CD4-positive, alpha-beta memory T cell (primary cell): ENCODE measurements around the gene C1orf210. TPM values are rescaled to one million over a fixed set of nuclear protein-coding genes. Genes with fewer than 3 reads are reported as not detected.

ENCODE experiments used
- CTCF ChIA-PET: fragments of 350-600 bp; sonication (Branson Sonifier 250); formaldehyde crosslinking; loops from one replicate; lab custom pipeline; 2021; ENCODE audit warnings: inconsistent platforms; ENCODE audit not compliant: partially characterized antibody; lab: Charles Lee
- POLR2A ChIA-PET: fragments of 350-600 bp; sonication (Branson Sonifier 250); formaldehyde crosslinking; loops from one replicate; lab custom pipeline; 2021; ENCODE audit not compliant: partially characterized antibody; lab: Charles Lee
- DNase-seq, 5 donors: peaks; one replicate each; pipeline versions ENCODE4 v3.0.0 to v3.0.0-alpha.2; 2020 to 2022; ENCODE audit warnings: mixed read lengths in 1 of 5
- H3K27ac ChIP-seq: one replicate; pipeline ENCODE4 v1.7.0; 2013; ENCODE audit warnings: low read depth, low read length
- H3K27me3 ChIP-seq: 2 replicates; pipeline ENCODE4 v1.7.0; 2013; ENCODE audit warnings: mild to moderate bottlenecking, low read length, moderate library complexity; ENCODE audit not compliant: insufficient read depth
- H3K36me3 ChIP-seq: 2 replicates; pipeline ENCODE4 v1.7.0; 2013; ENCODE audit warnings: mild to moderate bottlenecking, low read length, moderate library complexity; ENCODE audit not compliant: insufficient read depth
- H3K4me1 ChIP-seq: 2 replicates; pipeline ENCODE4 v1.7.0; 2013; ENCODE audit warnings: mild to moderate bottlenecking, low read length, moderate library complexity; ENCODE audit not compliant: insufficient read depth
- H3K4me3 ChIP-seq, 2 donors: one replicate each; pipeline ENCODE4 v1.7.0; 2013; ENCODE audit warnings: low read length in 2 of 2, mild to moderate bottlenecking in 1 of 2
- H3K9me3 ChIP-seq, 2 donors: one replicate each; pipeline ENCODE4 v1.7.0; 2013; ENCODE audit warnings: low read length in 2 of 2, control low read depth in 1 of 2; ENCODE audit not compliant: control insufficient read depth in 1 of 2
- H3K27ac Mint-ChIP-seq, 7 donors: one replicate each; pipeline ENCODE4 v1.8.0; 2020 to 2021; ENCODE audit warnings: mixed read lengths in 7 of 7, mild to moderate bottlenecking in 6 of 7, inconsistent platforms in 3 of 7, moderate library complexity in 3 of 7
- H3K27me3 Mint-ChIP-seq, 2 donors: one replicate each; pipeline ENCODE4 v1.8.0; 2020 to 2021; ENCODE audit warnings: mixed read lengths in 2 of 2
- H3K36me3 Mint-ChIP-seq, 2 donors: one replicate each; pipeline ENCODE4 v1.8.0; 2020 to 2021; ENCODE audit warnings: mixed read lengths in 2 of 2, inconsistent platforms in 1 of 2, mild to moderate bottlenecking in 1 of 2
- H3K4me1 Mint-ChIP-seq, 4 donors: one replicate each; pipeline ENCODE4 v1.8.0; 2020 to 2021; ENCODE audit warnings: mixed read lengths in 4 of 4, mild to moderate bottlenecking in 1 of 4
- H3K4me3 Mint-ChIP-seq, 8 donors: one replicate each; pipeline ENCODE4 v1.8.0; 2020 to 2021; ENCODE audit warnings: mixed read lengths in 8 of 8, mild to moderate bottlenecking in 7 of 8, moderate library complexity in 6 of 8, inconsistent platforms in 3 of 8
- H3K9me3 Mint-ChIP-seq, 8 donors: one replicate each; pipeline ENCODE4 v1.8.0; 2020 to 2021; ENCODE audit warnings: mixed read lengths in 8 of 8, mild to moderate bottlenecking in 5 of 8, inconsistent platforms in 3 of 8, moderate library complexity in 1 of 8
- intact Hi-C: fragments of 100-400 bp; cut with micrococcal nuclease; formaldehyde crosslinking; loops from one replicate; pipeline ENCODE4 v1.15.1; 2023
- polyA plus RNA-seq, 2 donors: library from polyadenylated mRNA; unstranded; fragments of 300-500 nt; fragmentation: Illumina TruSeq; gene quantifications; one replicate each; pipeline ENCODE4 v1.2.3, GENCODE V29; 2021
- total RNA-seq, 2 experiments: library from RNA; stranded (reverse); gene quantifications; one replicate each; pipeline ENCODE4 v1.2.3, GENCODE V29; 2021

C1orf210 gene
- total and polyA plus RNA-seq, 4 experiments from 2014 or later = not detected

GRCh38 chr1:43265431-43265830, 19.9 kb downstream of the C1orf210 start:
- Mint-ChIP-seq H3K27me3 (peaks cover 7 to 11% of the 10 kb centered on the region in 2 donors), H3K9me3 (peaks cover 0 to 10% (median 5%) of the 10 kb centered on the region in 8 donors), H3K4me3 (no peak overlapping the region), H3K4me1 (peaks cover 0 to 5% (median 1%) of the 10 kb centered on the region in 4 donors), H3K27ac (no peak overlapping the region), H3K36me3 (peaks cover 0 to 7% of the 10 kb centered on the region in 2 donors)
- ChIA-PET POLR2A (no interaction called here), CTCF (no interaction called here)
- Histone ChIP-seq H3K9me3 (no peaks in the 10 kb centered on the region), H3K36me3 (no peaks in the 10 kb centered on the region), H3K4me1 (peaks cover 4% of the 10 kb centered on the region), H3K27me3 (no peaks in the 10 kb centered on the region), H3K4me3 (no peak overlapping the region), H3K27ac (no peak overlapping the region)
- DNase-seq = no peak
- intact Hi-C loops = no loop called here

DNA sequence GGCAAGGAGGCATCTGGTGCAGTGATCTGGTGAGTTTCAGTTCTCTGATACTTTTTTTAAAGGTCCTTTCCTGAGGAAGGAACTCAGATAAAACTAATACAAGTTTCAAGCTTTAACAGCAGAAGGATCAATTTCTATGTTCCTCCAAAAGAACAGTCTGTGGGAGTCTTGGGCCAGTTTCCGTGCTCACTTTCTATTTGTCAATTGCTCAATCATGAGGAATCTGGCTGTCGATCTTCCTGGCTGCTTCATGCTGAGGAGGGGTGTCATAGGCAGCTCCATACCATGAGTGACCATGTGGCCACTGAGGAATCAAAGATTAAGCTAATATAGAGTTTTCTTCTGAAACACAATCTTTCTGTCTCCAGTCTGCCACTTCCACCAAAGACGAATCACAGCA, 27.0 kb downstream of the C1orf210 start:
- Histone ChIP-seq H3K4me3 (no peak overlapping the region), H3K27ac (no peak overlapping the region), H3K27me3 (no peaks in the 10 kb centered on the region), H3K4me1 (no peaks in the 10 kb centered on the region), H3K9me3 (no peaks in the 10 kb centered on the region), H3K36me3 (no peaks in the 10 kb centered on the region)
- DNase-seq = no peak
- no peaks in the 10 kb centered on the region for H3K36me3 Mint-ChIP-seq
- ChIA-PET CTCF (interaction anchor here (1.2 kb wide), 1 partner anchor 11 kb away, joined by 4 read pairs; no protein-coding TSS in a partner anchor), POLR2A (no interaction called here)
- H3K27me3 Mint-ChIP-seq = peaks cover 2 to 6% of the 10 kb centered on the region in 2 donors
- no peaks in the 10 kb centered on the region for H3K4me1 Mint-ChIP-seq
- no peak overlapping the region for H3K4me3 Mint-ChIP-seq
- H3K27ac Mint-ChIP-seq = no peak overlapping the region
- peaks cover 0 to 4% (median 2%) of the 10 kb centered on the region in 8 donors for H3K9me3 Mint-ChIP-seq
- intact Hi-C loops = no loop called here

DNA sequence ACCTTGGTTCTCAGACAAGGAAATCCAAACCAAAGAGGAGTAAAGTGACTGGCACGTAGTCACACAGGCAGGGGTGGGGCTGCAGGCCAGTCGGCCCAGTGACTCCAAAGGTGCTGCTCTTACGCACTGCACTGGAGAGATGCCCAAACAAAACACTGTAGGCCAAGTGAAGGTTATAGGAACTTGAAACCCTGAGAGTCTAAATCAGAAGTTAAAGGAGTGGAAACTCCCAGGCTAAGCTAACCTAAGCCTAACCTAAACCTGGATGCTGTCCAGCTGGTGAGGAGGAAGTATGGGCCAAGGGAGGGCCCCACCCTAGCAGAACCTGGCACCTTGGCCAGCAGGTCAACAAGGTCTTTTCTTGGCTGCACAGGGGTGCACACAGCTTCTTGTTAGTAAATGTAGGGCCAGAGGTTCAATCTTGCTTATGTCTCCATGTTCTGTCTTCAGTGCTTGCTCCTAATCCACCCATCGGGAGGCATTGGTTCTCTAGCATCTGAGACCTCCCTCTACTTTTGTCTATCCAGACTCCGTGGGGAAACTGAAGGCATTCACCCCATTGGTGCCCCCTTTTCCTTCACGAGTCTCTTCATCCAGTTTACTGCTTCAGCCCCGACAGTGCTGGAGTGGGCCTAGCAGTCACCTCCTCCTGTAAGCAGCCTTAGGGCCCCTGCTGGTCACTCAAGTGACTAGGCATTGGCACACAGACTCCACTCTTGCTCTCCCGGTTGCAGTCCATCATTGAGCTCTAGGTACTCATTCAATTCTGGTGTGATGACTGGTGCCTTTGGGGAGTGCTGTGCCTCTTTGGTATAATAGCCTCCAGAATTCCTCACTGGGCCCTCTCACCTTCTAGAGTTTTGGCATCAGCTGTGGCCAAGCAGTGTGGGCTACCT, 28.5 kb downstream of the C1orf210 start:
- Mint-ChIP-seq H3K4me1 (no peaks in the 10 kb centered on the region), H3K36me3 (no peaks in the 10 kb centered on the region), H3K9me3 (peaks cover 0 to 3% (median 0%) of the 10 kb centered on the region in 8 donors), H3K27ac (no peak overlapping the region), H3K4me3 (no peak overlapping the region), H3K27me3 (peaks cover 4 to 6% of the 10 kb centered on the region in 2 donors)
- H3K4me1 ChIP-seq = no peaks in the 10 kb centered on the region
- intact Hi-C loops = no loop called here
- H3K36me3 ChIP-seq = no peaks in the 10 kb centered on the region
- H3K27me3 ChIP-seq = no peaks in the 10 kb centered on the region
- H3K9me3 ChIP-seq = no peaks in the 10 kb centered on the region
- ChIA-PET CTCF (no interaction called here), POLR2A (no interaction called here)
- H3K27ac ChIP-seq = no peak overlapping the region
- DNase-seq = no peak
- no peak overlapping the region for H3K4me3 ChIP-seq

- no peak overlapping the region for H3K27ac ChIP-seq
- Mint-ChIP-seq H3K4me3 (no peak overlapping the region), H3K36me3 (no peaks in the 10 kb centered on the region), H3K27me3 (peaks cover 6 to 10% of the 10 kb centered on the region in 2 donors), H3K4me1 (no peaks in the 10 kb centered on the region), H3K27ac (no peak overlapping the region), H3K9me3 (peaks cover 0 to 3% (median 0%) of the 10 kb centered on the region in 8 donors)
- no peaks in the 10 kb centered on the region for H3K36me3 ChIP-seq
- H3K4me3 ChIP-seq = no peak overlapping the region
- POLR2A ChIA-PET = no interaction called here
- no peaks in the 10 kb centered on the region for H3K4me1 ChIP-seq
- no peaks in the 10 kb centered on the region for H3K27me3 ChIP-seq
- no peak for DNase-seq
- intact Hi-C loops = no loop called here
- H3K9me3 ChIP-seq = no peaks in the 10 kb centered on the region
- CTCF ChIA-PET = interaction anchor here (1.0 kb wide), 1 partner anchor 159 kb away, joined by 3 read pairs; no protein-coding TSS in a partner anchor
Measured at GRCh38 chr1:43255438-43256210, 29.8 kb downstream of the C1orf210 start.

- no peak for DNase-seq
- CTCF ChIA-PET = no interaction called here
Measured at GRCh38 chr1:43253876-43254275, 31.5 kb downstream of the C1orf210 start.

GRCh38 chr1:43253173-43253572, 32.2 kb downstream of the C1orf210 start:
- POLR2A ChIA-PET = no interaction called here
- no peak for DNase-seq

More at GRCh38 chr1:43253876-43254275, 31.5 kb downstream of the C1orf210 start:
- POLR2A ChIA-PET = no interaction called here
- Mint-ChIP-seq H3K4me1 (no peaks in the 10 kb centered on the region), H3K27ac (peak overlapping the region in 1 of 7 donors; percentile 57), H3K4me3 (no peak overlapping the region), H3K27me3 (peaks cover 6 to 10% of the 10 kb centered on the region in 2 donors), H3K9me3 (peaks cover 0 to 3% (median 0%) of the 10 kb centered on the region in 8 donors), H3K36me3 (no peaks in the 10 kb centered on the region)
- intact Hi-C loops = no loop called here
- H3K36me3 ChIP-seq = no peaks in the 10 kb centered on the region
- H3K4me1 ChIP-seq = no peaks in the 10 kb centered on the region
- no peaks in the 10 kb centered on the region for H3K27me3 ChIP-seq
- H3K27ac ChIP-seq = no peak overlapping the region
- no peak overlapping the region for H3K4me3 ChIP-seq
- H3K9me3 ChIP-seq = no peaks in the 10 kb centered on the region

GRCh38 chr1:43252225-43252624, 33.2 kb downstream of the C1orf210 start:
- no peaks in the 10 kb centered on the region for H3K4me1 Mint-ChIP-seq
- no peaks in the 10 kb centered on the region for H3K9me3 Mint-ChIP-seq
- Histone ChIP-seq H3K27ac (no peak overlapping the region), H3K4me3 (no peak overlapping the region), H3K36me3 (no peaks in the 10 kb centered on the region), H3K27me3 (no peaks in the 10 kb centered on the region), H3K9me3 (no peaks in the 10 kb centered on the region), H3K4me1 (no peaks in the 10 kb centered on the region)
- H3K27me3 Mint-ChIP-seq = peaks cover 3 to 9% of the 10 kb centered on the region in 2 donors
- DNase-seq = no peak
- CTCF ChIA-PET = no interaction called here
- POLR2A ChIA-PET = no interaction called here
- intact Hi-C loops = no loop called here
- H3K4me3 Mint-ChIP-seq = no peak overlapping the region
- no peaks in the 10 kb centered on the region for H3K36me3 Mint-ChIP-seq
- no peak overlapping the region for H3K27ac Mint-ChIP-seq

More at GRCh38 chr1:43253173-43253572, 32.2 kb downstream of the C1orf210 start:
- no peak overlapping the region for H3K4me3 ChIP-seq
- no peaks in the 10 kb centered on the region for H3K9me3 ChIP-seq
- CTCF ChIA-PET = no interaction called here
- no peaks in the 10 kb centered on the region for H3K36me3 ChIP-seq
- H3K27me3 ChIP-seq = no peaks in the 10 kb centered on the region
- peak overlapping the region in 1 of 7 donors; percentile 59 for H3K27ac Mint-ChIP-seq
- no peak overlapping the region for H3K27ac ChIP-seq
- H3K4me1 Mint-ChIP-seq = no peaks in the 10 kb centered on the region
- intact Hi-C loops = no loop called here
- H3K9me3 Mint-ChIP-seq = peaks cover 0 to 2% (median 0%) of the 10 kb centered on the region in 8 donors
- H3K4me1 ChIP-seq = no peaks in the 10 kb centered on the region
- no peaks in the 10 kb centered on the region for H3K36me3 Mint-ChIP-seq
- H3K27me3 Mint-ChIP-seq = peaks cover 3 to 9% of the 10 kb centered on the region in 2 donors
- H3K4me3 Mint-ChIP-seq = no peak overlapping the region
